ENCODE measurements around the gene FAM9C. TPM values are rescaled to one million over a fixed set of nuclear protein-coding genes. Genes with fewer than 3 reads are reported as not detected.

FAM9C gene
- total and polyA plus RNA-seq, 2 donors (not counting 1 experiment from before 2014, with no cell fraction given) = not detected

DNA sequence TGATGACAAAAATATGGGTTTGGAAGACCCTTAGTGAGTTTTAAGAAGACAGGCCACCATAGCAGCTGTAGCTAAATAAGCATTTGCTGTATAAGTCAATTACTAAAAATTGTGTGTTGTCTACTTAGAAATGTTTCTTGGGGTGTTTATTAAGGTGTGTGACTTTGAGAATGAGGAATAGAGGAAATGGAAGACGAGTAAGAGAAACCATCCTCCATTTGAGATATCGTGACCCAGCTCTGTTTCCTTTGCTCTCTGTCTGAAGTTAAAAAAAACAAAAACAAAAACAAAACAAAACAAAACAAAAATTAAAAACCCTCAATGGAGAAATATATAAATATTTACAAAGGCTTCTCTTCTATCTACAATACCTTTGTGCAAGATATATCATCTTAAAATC lies 41.7 kb upstream of the FAM9C start:
- DNase-seq (no peak), ATAC-seq (ENCODE audit: low read depth) (no peak)
- Histone ChIP-seq H2AFZ (ENCODE audit: insufficient read depth, low read depth, low read length, poor library complexity, severe bottlenecking) (no peak overlapping the region), H3K36me3 (replicated peaks in 1 of 2; ENCODE audit: control extremely low read depth in 1 of 2, control insufficient read depth in 1 of 2, extremely low read depth in 1 of 2, insufficient read depth in 2 of 2, low read length in 1 of 2) (no peaks in the 10 kb centered on the region), H3K4me1 (ENCODE audit: control insufficient read depth in 2 of 2, insufficient read depth in 2 of 2, low read length in 2 of 2) (peaks cover 90 to 91% of the 10 kb centered on the region in 2 donors), H3K4me2 (replicated peaks; ENCODE audit: low read depth, low read length, poor library complexity, severe bottlenecking) (peak overlapping the region; percentile 65), H3K9me3 (ENCODE audit: control extremely low read depth in 1 of 3, control insufficient read depth in 2 of 3, insufficient read depth in 1 of 3, low read length in 2 of 3) (no peaks in the 10 kb centered on the region), H4K20me1 (ENCODE audit: control insufficient read depth, insufficient read depth, low read length, poor library complexity, severe bottlenecking) (no peaks in the 10 kb centered on the region), H3K4me3 (ENCODE audit: control extremely low read depth in 1 of 5, extremely low read depth in 1 of 5, insufficient read depth in 1 of 5, low read depth in 2 of 5, low read length in 4 of 5) (peak overlapping the region; percentile 8 to 48 (median 27)), H3K9ac (ENCODE audit: low read length) (peak overlapping the region; percentile 41), H3K27ac (ENCODE audit: low read length in 2 of 2) (peak overlapping the region; percentile 98), H3K79me2 (ENCODE audit: control insufficient read depth, insufficient read depth, low read length) (peaks cover 5% of the 10 kb centered on the region), H3K27me3 (replicated peaks in 1 of 4; ENCODE audit: control extremely low read depth in 1 of 4, control insufficient read depth in 3 of 4, insufficient read depth in 4 of 4, low read length in 3 of 4) (no peaks in the 10 kb centered on the region)
- H3K9me3 Mint-ChIP-seq (ENCODE audit: insufficient read depth) = no peaks in the 10 kb centered on the region
- no peak for TF ChIP-seq EZH2 (IDR thresholded peaks at IDR 0.05; ENCODE audit: borderline replicate concordance, insufficient read depth, low read depth, low read length, poor library complexity, severe bottlenecking)
- TF ChIP-seq, protein P1, sequence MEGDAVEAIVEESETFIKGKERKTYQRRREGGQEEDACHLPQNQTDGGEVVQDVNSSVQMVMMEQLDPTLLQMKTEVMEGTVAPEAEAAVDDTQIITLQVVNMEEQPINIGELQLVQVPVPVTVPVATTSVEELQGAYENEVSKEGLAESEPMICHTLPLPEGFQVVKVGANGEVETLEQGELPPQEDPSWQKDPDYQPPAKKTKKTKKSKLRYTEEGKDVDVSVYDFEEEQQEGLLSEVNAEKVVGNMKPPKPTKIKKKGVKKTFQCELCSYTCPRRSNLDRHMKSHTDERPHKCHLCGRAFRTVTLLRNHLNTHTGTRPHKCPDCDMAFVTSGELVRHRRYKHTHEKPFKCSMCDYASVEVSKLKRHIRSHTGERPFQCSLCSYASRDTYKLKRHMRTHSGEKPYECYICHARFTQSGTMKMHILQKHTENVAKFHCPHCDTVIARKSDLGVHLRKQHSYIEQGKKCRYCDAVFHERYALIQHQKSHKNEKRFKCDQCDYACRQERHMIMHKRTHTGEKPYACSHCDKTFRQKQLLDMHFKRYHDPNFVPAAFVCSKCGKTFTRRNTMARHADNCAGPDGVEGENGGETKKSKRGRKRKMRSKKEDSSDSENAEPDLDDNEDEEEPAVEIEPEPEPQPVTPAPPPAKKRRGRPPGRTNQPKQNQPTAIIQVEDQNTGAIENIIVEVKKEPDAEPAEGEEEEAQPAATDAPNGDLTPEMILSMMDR (IDR thresholded peaks at IDR 0.05) = no peak
- CTCF ChIA-PET = interaction anchor here (0.8 to 9.7 kb wide), 8 partner anchors 9 to 402 kb away, joined by 3 to 173 read pairs (median 8); no protein-coding TSS in a partner anchor
- no peaks in the 10 kb centered on the region for H3K27me3 Mint-ChIP-seq
- intact Hi-C loops (cut with micrococcal nuclease) = loop anchor here (2.0 to 5.0 kb wide), 2 partner anchors 34 to 107 kb away; no protein-coding TSS in a partner anchor
- H3K4me3 Mint-ChIP-seq = peak overlapping the region; percentile 74
- peaks cover 86% of the 10 kb centered on the region for H3K4me1 Mint-ChIP-seq
- no CpG with 5 or more reads among the region's 2 CpGs for WGBS (ENCODE audit: insufficient coverage)
- POLR2A ChIA-PET = interaction anchor here (0.6 to 9.7 kb wide), 3 partner anchors 9 to 130 kb away, joined by 4 to 129 read pairs (median 4); partner anchors contain the start of gene TMSB4X
- peak overlapping the region; percentile 99 for H3K27ac Mint-ChIP-seq

DNA sequence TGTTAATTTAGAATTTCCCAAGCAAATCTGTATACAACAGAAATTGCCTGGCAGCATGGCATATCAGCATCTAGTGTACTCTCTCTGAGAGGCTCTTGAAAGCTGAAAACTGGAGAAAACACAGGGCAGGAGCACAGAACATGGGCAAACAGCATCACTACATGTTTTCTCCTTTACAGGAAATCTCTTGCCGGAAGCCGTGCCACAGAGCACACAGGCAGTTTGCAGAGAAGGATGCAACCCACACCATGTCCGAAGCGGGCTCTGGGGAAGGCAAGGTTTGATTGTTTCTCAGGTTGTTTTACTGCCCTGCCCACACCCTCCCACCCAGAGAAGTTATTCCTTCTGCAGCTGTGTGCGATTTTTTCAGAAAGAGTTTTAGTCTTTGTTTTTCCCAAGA lies 41.1 kb upstream of the FAM9C start:
- peak overlapping the region; percentile 98 for H3K27ac ChIP-seq (ENCODE audit: low read length in 2 of 2)
- no peaks in the 10 kb centered on the region for H3K36me3 ChIP-seq (replicated peaks in 1 of 2; ENCODE audit: control extremely low read depth in 1 of 2, control insufficient read depth in 1 of 2, extremely low read depth in 1 of 2, insufficient read depth in 2 of 2, low read length in 1 of 2)
- peaks cover 86% of the 10 kb centered on the region for H3K4me1 Mint-ChIP-seq
- TF ChIP-seq EZH2 (IDR thresholded peaks at IDR 0.05; ENCODE audit: borderline replicate concordance, insufficient read depth, low read depth, low read length, poor library complexity, severe bottlenecking) = no peak
- TF ChIP-seq, protein P1 (IDR thresholded peaks at IDR 0.05) = no peak
- ChIA-PET POLR2A (interaction anchor here (0.6 to 9.7 kb wide), 2 partner anchors 110 to 130 kb away, joined by 4 to 129 read pairs; partner anchors contain the start of gene TMSB4X), CTCF (interaction anchor here (1.2 to 9.7 kb wide), 7 partner anchors 9 to 137 kb away, joined by 4 to 173 read pairs (median 8); no protein-coding TSS in a partner anchor)
- WGBS (ENCODE audit: insufficient coverage) = no CpG with 5 or more reads among the region's 5 CpGs
- no peaks in the 10 kb centered on the region for H3K27me3 ChIP-seq (replicated peaks in 1 of 4; ENCODE audit: control extremely low read depth in 1 of 4, control insufficient read depth in 3 of 4, insufficient read depth in 4 of 4, low read length in 3 of 4)
- peak overlapping the region; percentile 87 for H3K27ac Mint-ChIP-seq
- peak overlapping the region; percentile 41 for H3K9ac ChIP-seq (ENCODE audit: low read length)
- H2AFZ ChIP-seq (ENCODE audit: insufficient read depth, low read depth, low read length, poor library complexity, severe bottlenecking) = no peak overlapping the region
- no peaks in the 10 kb centered on the region for H3K9me3 ChIP-seq (ENCODE audit: control extremely low read depth in 1 of 3, control insufficient read depth in 2 of 3, insufficient read depth in 1 of 3, low read length in 2 of 3)
- no peaks in the 10 kb centered on the region for H3K9me3 Mint-ChIP-seq (ENCODE audit: insufficient read depth)
- peaks cover 90 to 91% of the 10 kb centered on the region in 2 donors for H3K4me1 ChIP-seq (ENCODE audit: control insufficient read depth in 2 of 2, insufficient read depth in 2 of 2, low read length in 2 of 2)
- peak; percentile 20 for ATAC-seq (ENCODE audit: low read depth)
- H3K4me2 ChIP-seq (replicated peaks; ENCODE audit: low read depth, low read length, poor library complexity, severe bottlenecking) = peak overlapping the region; percentile 65
- no peaks in the 10 kb centered on the region for H4K20me1 ChIP-seq (ENCODE audit: control insufficient read depth, insufficient read depth, low read length, poor library complexity, severe bottlenecking)
- H3K4me3 Mint-ChIP-seq = peak overlapping the region; percentile 74
- intact Hi-C loops (cut with micrococcal nuclease) = loop anchor here (5.0 kb wide), 1 partner anchor 33 kb away; no protein-coding TSS in a partner anchor
- H3K4me3 ChIP-seq (ENCODE audit: control extremely low read depth in 1 of 5, extremely low read depth in 1 of 5, insufficient read depth in 1 of 5, low read depth in 2 of 5, low read length in 4 of 5) = peak overlapping the region in 4 of 5 experiments; percentile 8 to 44 (median 23)
- peaks cover 5% of the 10 kb centered on the region for H3K79me2 ChIP-seq (ENCODE audit: control insufficient read depth, insufficient read depth, low read length)
- DNase-seq = peak; percentile 44
- no peaks in the 10 kb centered on the region for H3K27me3 Mint-ChIP-seq

All from B cell (primary cell).